Astrocyte (in vitro differentiated cells and primary cell): ENCODE results near the gene RFX8.

ENCODE experiments used
- EZH2 ChIP-seq: IDR thresholded peaks from 2 replicates; pipeline ENCODE4 v1.6.1; 2012; ENCODE audit warnings: mild to moderate bottlenecking, low read length, inconsistent platforms; ENCODE audit not compliant: insufficient read depth
- TF ChIP-seq, protein P1 (sequence below): IDR thresholded peaks from 2 replicates; pipeline ENCODE4 v1.5.1; 2011; ENCODE audit warnings: low read depth, mild to moderate bottlenecking, inconsistent platforms, low read length, moderate library complexity; ENCODE audit not compliant: insufficient read depth

DNA sequence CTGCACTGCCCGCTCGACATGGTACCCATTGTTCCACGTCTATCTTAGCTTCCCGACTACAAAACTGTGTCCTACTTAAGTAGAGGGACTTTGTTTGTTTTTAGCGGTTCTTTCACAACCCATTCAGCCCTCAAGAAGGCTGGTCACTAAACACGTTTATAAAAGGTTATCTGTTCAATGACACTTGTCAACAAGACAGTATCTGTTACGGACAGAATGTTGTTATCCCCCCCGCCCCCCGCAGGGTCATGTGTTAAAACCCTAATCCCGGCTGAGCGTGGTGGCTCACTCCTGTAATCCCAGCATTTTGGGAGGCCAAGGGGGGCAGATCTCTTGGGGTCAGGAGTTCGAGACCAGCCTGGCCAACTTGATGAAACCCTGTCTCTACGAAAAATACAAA lies 47.2 kb downstream of the RFX8 start:
- TF ChIP-seq, protein P1, sequence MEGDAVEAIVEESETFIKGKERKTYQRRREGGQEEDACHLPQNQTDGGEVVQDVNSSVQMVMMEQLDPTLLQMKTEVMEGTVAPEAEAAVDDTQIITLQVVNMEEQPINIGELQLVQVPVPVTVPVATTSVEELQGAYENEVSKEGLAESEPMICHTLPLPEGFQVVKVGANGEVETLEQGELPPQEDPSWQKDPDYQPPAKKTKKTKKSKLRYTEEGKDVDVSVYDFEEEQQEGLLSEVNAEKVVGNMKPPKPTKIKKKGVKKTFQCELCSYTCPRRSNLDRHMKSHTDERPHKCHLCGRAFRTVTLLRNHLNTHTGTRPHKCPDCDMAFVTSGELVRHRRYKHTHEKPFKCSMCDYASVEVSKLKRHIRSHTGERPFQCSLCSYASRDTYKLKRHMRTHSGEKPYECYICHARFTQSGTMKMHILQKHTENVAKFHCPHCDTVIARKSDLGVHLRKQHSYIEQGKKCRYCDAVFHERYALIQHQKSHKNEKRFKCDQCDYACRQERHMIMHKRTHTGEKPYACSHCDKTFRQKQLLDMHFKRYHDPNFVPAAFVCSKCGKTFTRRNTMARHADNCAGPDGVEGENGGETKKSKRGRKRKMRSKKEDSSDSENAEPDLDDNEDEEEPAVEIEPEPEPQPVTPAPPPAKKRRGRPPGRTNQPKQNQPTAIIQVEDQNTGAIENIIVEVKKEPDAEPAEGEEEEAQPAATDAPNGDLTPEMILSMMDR, result no peak
- TF ChIP-seq EZH2, result no peak
